ENCODE data around the gene PRKCH.

Gene PRKCH

DNA sequence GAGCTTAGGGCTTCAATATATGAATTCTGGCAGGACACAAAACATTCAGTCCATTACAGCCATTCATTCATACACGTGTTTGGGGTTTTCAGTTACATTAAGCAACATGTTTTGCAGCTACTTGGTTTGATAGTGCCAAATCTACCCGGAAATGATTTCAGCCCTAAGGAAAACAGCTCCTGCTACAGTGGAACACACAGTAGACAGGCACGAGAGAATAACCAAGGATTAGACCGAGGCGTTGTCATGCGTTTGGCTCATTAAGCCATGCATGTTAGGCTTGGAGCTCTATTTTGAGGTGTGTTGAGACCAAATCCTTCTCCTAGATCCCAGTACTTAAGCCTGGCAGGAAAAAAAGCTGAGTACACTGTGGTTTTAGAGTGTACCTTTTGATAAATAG is 177.4 kb downstream of the PRKCH start:
- no peak for DNase-seq (ENCODE audit: low spot score)
- TF ChIP-seq, protein P1, sequence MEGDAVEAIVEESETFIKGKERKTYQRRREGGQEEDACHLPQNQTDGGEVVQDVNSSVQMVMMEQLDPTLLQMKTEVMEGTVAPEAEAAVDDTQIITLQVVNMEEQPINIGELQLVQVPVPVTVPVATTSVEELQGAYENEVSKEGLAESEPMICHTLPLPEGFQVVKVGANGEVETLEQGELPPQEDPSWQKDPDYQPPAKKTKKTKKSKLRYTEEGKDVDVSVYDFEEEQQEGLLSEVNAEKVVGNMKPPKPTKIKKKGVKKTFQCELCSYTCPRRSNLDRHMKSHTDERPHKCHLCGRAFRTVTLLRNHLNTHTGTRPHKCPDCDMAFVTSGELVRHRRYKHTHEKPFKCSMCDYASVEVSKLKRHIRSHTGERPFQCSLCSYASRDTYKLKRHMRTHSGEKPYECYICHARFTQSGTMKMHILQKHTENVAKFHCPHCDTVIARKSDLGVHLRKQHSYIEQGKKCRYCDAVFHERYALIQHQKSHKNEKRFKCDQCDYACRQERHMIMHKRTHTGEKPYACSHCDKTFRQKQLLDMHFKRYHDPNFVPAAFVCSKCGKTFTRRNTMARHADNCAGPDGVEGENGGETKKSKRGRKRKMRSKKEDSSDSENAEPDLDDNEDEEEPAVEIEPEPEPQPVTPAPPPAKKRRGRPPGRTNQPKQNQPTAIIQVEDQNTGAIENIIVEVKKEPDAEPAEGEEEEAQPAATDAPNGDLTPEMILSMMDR (IDR thresholded peaks at IDR 0.05; ENCODE audit: extremely low read depth, insufficient read depth, missing control alignments) = no peak
- in situ Hi-C loops (cut with MboI; ENCODE audit: low pct_unique_long_range_greater_than_20kb, low sequenced_read_pairs, unreplicated experiment) = no loop called here

GRCh38 chr14:61499991-61500390 is 178.6 kb downstream of the PRKCH start:
- TF ChIP-seq, protein P1 (IDR thresholded peaks at IDR 0.05; ENCODE audit: extremely low read depth, insufficient read depth, missing control alignments) = no peak
- in situ Hi-C loops (cut with MboI; ENCODE audit: low pct_unique_long_range_greater_than_20kb, low sequenced_read_pairs, unreplicated experiment) = no loop called here
- no peak for DNase-seq (ENCODE audit: low spot score)

- TF ChIP-seq, protein P1 (IDR thresholded peaks at IDR 0.05; ENCODE audit: extremely low read depth, insufficient read depth, missing control alignments) = no peak
- in situ Hi-C loops (cut with MboI; ENCODE audit: low pct_unique_long_range_greater_than_20kb, low sequenced_read_pairs, unreplicated experiment) = no loop called here
- peak; percentile 25 for DNase-seq (ENCODE audit: low spot score)
These were observed 180.5 kb downstream of the PRKCH start for GRCh38 chr14:61501714-61502458.

DNA sequence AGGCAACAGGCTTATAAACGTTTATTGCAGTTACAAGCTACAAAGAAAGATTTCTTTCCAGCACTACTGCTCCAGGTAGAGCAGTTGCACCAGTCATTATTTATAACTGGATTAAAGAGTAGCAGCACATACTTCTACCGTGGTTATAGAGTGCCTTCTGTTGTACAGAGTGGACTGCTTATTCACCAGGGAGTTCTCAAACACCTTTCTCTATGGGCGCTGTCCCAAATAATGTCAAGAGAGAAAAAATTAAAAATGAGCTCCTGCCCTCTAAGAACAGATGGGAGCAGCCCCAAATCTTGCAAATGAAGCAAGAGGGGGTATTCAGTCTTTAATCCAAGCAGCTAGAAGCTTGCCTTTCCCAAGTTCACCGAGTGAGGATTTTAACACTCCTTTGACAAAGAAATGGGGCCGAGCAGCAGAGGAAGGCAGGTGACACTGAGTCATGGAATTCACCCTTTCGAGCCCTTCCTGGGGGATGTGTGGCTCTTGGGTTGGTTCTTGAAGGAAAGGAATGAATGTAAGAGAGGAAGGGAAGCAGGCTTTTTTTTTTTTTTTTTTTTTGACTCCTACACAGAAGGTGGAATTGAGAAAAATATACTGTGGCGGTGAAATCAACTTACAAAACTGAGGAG is 181.2 kb downstream of the PRKCH start:
- in situ Hi-C loops (cut with MboI; ENCODE audit: low pct_unique_long_range_greater_than_20kb, low sequenced_read_pairs, unreplicated experiment) = no loop called here
- TF ChIP-seq, protein P1 (IDR thresholded peaks at IDR 0.05; ENCODE audit: extremely low read depth, insufficient read depth, missing control alignments) = no peak
- DNase-seq (ENCODE audit: low spot score) = no peak

GRCh38 chr14:61503167-61503801 is 181.9 kb downstream of the PRKCH start:
- TF ChIP-seq, protein P1 (IDR thresholded peaks at IDR 0.05; ENCODE audit: extremely low read depth, insufficient read depth, missing control alignments) = no peak
- in situ Hi-C loops (cut with MboI; ENCODE audit: low pct_unique_long_range_greater_than_20kb, low sequenced_read_pairs, unreplicated experiment) = no loop called here
- DNase-seq (ENCODE audit: low spot score) = peak; percentile 36

DNA sequence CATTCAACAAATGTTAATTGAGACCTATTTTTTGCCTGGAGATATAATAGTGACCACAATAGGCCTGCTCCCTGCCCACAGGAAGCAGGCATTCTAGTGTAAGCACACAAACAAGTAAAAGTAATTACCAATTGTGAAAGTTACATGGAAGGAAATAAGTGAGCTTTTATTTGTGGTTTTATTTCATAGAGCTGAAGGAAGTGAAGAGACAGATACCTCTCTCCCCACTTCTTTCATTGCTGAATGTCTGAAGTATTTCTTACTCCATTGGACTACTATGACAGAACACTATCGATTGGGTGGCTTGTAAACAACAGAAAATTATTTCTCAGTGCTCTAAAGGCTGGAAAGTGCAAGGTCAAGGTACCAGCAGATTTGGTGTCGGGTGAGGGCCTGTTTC is 183.5 kb downstream of the PRKCH start:
- in situ Hi-C loops (cut with MboI; ENCODE audit: low pct_unique_long_range_greater_than_20kb, low sequenced_read_pairs, unreplicated experiment) = no loop called here
- no peak for DNase-seq (ENCODE audit: low spot score)
- TF ChIP-seq, protein P1 (IDR thresholded peaks at IDR 0.05; ENCODE audit: extremely low read depth, insufficient read depth, missing control alignments) = no peak

Measured in GM13977 (cell line).